Uterine smooth muscle cell (primary cell): Measurements from ENCODE around the gene CD82. TPM values are rescaled to one million over a fixed set of nuclear protein-coding genes. Genes with fewer than 3 reads are reported as not detected.

Experiments
- total RNA-seq: library from RNA; depleted of rRNA; stranded (reverse); fragments of >200 nt; gene quantifications from 2 replicates; pipeline ENCODE4 v1.2.3, GENCODE V29; 2014

The CD82 gene
- total RNA-seq: 18.5 and 22.2 TPM in 2 replicates

GRCh38 chr11:44565211-44565952 is at the start of gene CD82:
TSS of gene CD82 (plus strand) at chr11:44565663. CDS start at chr11:44594663, 29,000 bp downstream.

Other genes with a start within 250 kb of the CD82 start
- gene TSPAN18, start 161.3 kb downstream of the CD82 start, total RNA-seq: 0.12 TPM in 1 of 2 replicates, not detected in the other